B cell (primary cell): ENCODE measurements around the gene FSD1.

Experiments
- CTCF ChIP-seq: fragments of 200-600 bp; IDR thresholded peaks from one replicate; pipeline ENCODE4 v1.8.0; 2022; ENCODE audit warnings: antibody characterized with exemption, mild to moderate bottlenecking
- EZH2 ChIP-seq: IDR thresholded peaks from 2 replicates; pipeline ENCODE4 v1.6.1; 2012; ENCODE audit warnings: borderline replicate concordance, low read depth, mild to moderate bottlenecking, moderate library complexity, low read length; ENCODE audit not compliant: insufficient read depth, poor library complexity, severe bottlenecking

- no peak for TF ChIP-seq CTCF
- TF ChIP-seq EZH2 = no peak
Observed at GRCh38 chr19:4298810-4299550, 5.4 kb upstream of the FSD1 start.
